ENCODE measurements around the gene FOXN3. TPM values are rescaled to one million over a fixed set of nuclear protein-coding genes. Genes with fewer than 3 reads are reported as not detected.

The FOXN3 gene
- total and polyA plus RNA-seq, 10 of the 15 experiments (the other 5 are each of a cell fraction or from before 2014, with no cell fraction given): 4.5 to 68.9 (median 29.7) TPM

GRCh38 chr14:89324501-89325298 is 92.3 kb downstream of the FOXN3 start (continued):
- TF ChIP-seq, protein P1, sequence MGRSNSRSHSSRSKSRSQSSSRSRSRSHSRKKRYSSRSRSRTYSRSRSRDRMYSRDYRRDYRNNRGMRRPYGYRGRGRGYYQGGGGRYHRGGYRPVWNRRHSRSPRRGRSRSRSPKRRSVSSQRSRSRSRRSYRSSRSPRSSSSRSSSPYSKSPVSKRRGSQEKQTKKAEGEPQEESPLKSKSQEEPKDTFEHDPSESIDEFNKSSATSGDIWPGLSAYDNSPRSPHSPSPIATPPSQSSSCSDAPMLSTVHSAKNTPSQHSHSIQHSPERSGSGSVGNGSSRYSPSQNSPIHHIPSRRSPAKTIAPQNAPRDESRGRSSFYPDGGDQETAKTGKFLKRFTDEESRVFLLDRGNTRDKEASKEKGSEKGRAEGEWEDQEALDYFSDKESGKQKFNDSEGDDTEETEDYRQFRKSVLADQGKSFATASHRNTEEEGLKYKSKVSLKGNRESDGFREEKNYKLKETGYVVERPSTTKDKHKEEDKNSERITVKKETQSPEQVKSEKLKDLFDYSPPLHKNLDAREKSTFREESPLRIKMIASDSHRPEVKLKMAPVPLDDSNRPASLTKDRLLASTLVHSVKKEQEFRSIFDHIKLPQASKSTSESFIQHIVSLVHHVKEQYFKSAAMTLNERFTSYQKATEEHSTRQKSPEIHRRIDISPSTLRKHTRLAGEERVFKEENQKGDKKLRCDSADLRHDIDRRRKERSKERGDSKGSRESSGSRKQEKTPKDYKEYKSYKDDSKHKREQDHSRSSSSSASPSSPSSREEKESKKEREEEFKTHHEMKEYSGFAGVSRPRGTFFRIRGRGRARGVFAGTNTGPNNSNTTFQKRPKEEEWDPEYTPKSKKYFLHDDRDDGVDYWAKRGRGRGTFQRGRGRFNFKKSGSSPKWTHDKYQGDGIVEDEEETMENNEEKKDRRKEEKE (IDR thresholded peaks at IDR 0.05): no peak
- TF ChIP-seq SUPT20H (IDR thresholded peaks at IDR 0.05; ENCODE audit: borderline replicate concordance, control insufficient read depth, low read depth, low read length) (no peak), SREBF1 (IDR thresholded peaks at IDR 0.05; ENCODE audit: low read length) (no peak), CBX3 (IDR thresholded peaks at IDR 0.05; ENCODE audit: borderline replicate concordance, low read depth) (no peak), NFXL1 (IDR thresholded peaks at IDR 0.05; ENCODE audit: borderline replicate concordance) (no peak), HCFC1 (IDR thresholded peaks at IDR 0.05; ENCODE audit: low read length) (no peak), EGR1 (IDR thresholded peaks at IDR 0.05; ENCODE audit: borderline replicate concordance in 1 of 2, low read depth in 2 of 2, low read length in 2 of 2) (no peak), CBFB (IDR thresholded peaks at IDR 0.05; ENCODE audit: low read depth) (peak; percentile 93), TCF3 (IDR thresholded peaks at IDR 0.05; ENCODE audit: borderline replicate concordance, insufficient read depth, low read depth, low read length) (0 out of 2 replicates have a peak, but pooled peaks have one; percentile 20), FOXK2 (IDR thresholded peaks at IDR 0.05) (no peak), PAX8 (IDR thresholded peaks at IDR 0.05) (no peak), KDM1A (IDR thresholded peaks at IDR 0.05; ENCODE audit: borderline replicate concordance) (no peak), BHLHE40 (IDR thresholded peaks at IDR 0.05; ENCODE audit: borderline replicate concordance in 1 of 2, low read depth in 2 of 2, low read length in 1 of 2) (no peak), PML (IDR thresholded peaks at IDR 0.05; ENCODE audit: low read length) (no peak), NKRF (conservative IDR thresholded peaks at IDR 0.05) (no peak)
- TF ChIP-seq, protein P2, sequence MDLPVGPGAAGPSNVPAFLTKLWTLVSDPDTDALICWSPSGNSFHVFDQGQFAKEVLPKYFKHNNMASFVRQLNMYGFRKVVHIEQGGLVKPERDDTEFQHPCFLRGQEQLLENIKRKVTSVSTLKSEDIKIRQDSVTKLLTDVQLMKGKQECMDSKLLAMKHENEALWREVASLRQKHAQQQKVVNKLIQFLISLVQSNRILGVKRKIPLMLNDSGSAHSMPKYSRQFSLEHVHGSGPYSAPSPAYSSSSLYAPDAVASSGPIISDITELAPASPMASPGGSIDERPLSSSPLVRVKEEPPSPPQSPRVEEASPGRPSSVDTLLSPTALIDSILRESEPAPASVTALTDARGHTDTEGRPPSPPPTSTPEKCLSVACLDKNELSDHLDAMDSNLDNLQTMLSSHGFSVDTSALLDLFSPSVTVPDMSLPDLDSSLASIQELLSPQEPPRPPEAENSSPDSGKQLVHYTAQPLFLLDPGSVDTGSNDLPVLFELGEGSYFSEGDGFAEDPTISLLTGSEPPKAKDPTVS (IDR thresholded peaks at IDR 0.05; ENCODE audit: low read depth, low read length): no peak
- TF ChIP-seq, protein P3, sequence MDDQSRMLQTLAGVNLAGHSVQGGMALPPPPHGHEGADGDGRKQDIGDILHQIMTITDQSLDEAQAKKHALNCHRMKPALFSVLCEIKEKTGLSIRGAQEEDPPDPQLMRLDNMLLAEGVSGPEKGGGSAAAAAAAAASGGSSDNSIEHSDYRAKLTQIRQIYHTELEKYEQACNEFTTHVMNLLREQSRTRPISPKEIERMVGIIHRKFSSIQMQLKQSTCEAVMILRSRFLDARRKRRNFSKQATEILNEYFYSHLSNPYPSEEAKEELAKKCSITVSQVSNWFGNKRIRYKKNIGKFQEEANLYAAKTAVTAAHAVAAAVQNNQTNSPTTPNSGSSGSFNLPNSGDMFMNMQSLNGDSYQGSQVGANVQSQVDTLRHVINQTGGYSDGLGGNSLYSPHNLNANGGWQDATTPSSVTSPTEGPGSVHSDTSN (IDR thresholded peaks at IDR 0.05; ENCODE audit: insufficient replicate concordance, low read depth, low read length): peak; percentile 38
- TF ChIP-seq, protein P4, sequence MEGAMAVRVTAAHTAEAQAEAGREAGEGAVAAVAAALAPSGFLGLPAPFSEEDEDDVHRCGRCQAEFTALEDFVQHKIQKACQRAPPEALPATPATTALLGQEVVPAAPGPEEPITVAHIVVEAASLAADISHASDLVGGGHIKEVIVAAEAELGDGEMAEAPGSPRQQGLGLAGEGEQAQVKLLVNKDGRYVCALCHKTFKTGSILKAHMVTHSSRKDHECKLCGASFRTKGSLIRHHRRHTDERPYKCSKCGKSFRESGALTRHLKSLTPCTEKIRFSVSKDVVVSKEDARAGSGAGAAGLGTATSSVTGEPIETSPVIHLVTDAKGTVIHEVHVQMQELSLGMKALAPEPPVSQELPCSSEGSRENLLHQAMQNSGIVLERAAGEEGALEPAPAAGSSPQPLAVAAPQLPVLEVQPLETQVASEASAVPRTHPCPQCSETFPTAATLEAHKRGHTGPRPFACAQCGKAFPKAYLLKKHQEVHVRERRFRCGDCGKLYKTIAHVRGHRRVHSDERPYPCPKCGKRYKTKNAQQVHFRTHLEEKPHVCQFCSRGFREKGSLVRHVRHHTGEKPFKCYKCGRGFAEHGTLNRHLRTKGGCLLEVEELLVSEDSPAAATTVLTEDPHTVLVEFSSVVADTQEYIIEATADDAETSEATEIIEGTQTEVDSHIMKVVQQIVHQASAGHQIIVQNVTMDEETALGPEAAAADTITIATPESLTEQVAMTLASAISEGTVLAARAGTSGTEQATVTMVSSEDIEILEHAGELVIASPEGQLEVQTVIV (IDR thresholded peaks at IDR 0.05; ENCODE audit: borderline replicate concordance, partially characterized antibody): no peak
